ENCODE results near the gene WNT5A.

The WNT5A gene

DNA sequence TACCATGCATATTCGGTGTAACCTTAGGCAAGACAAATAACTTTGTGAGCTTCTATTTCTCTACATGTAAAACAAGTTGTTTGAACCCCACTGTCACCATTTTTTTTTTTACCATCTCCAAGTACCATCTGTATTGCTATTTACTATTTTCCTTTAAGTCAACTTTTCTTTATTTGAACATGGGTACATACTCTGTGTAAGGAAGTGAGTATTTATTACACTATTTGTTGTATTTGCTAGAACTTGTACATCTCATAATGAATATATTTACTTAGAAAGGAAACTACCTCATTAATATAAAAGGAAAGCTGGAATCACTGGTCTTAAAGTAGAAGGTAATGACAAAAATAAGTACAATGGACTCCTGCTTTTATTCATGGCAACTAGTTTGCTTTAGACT lies 69.9 kb downstream of the WNT5A start:
- peaks cover 7% of the 10 kb centered on the region for H3K9me3 Mint-ChIP-seq
- H3K27ac Mint-ChIP-seq: no peak overlapping the region
- no peak for ATAC-seq
- no peak for DNase-seq (ENCODE audit: low spot score in 2 of 2)
- H3K36me3 Mint-ChIP-seq: no peaks in the 10 kb centered on the region
- no peaks in the 10 kb centered on the region for H3K4me1 Mint-ChIP-seq
- H3K4me3 Mint-ChIP-seq: no peak overlapping the region

DNA sequence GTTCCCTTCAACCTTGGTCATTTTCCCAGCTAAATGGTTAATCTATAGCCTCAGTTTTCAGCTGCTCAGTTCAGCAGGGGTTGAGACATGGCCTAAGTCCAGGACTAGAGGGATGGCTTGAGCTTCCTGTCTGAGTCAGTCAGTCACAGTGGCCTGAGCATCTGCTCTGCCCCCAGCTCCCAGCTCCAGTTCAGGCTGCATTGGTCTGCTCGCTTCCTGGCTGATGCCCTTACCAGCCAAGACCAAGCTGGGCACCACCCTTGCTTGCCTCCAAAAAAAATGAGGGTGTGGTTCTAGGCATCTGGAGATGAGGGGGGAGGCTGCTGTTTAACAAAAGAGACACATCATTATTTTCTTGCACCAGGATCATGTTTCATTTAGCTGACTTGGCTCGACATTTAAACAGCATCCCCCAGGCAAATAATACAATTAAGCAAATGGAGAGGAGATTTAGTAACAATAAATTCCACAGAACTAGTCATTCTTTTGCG lies 70.7 kb downstream of the WNT5A start:
- no peak overlapping the region for H3K27ac Mint-ChIP-seq
- ATAC-seq: no peak
- no peak for DNase-seq (ENCODE audit: low spot score in 2 of 2)

More for the DNA sequence above, 70.7 kb downstream of the WNT5A start:
- peaks cover 7% of the 10 kb centered on the region for H3K9me3 Mint-ChIP-seq
- no peak overlapping the region for H3K4me3 Mint-ChIP-seq
- H3K36me3 Mint-ChIP-seq: no peaks in the 10 kb centered on the region
- H3K4me1 Mint-ChIP-seq: no peaks in the 10 kb centered on the region
